Pons (tissue), 1 donor: ENCODE results near the gene MYO16.
"Not testable (repeated sequence)": the region's sequence is repeated elsewhere in the genome, so short reads cannot be mapped to it uniquely, and the experiment has no call there.

ENCODE experiments used
- DNase-seq: peaks from one replicate; pipeline ENCODE4 v3.0.0-alpha.2; 2016; ENCODE audit warnings: low spot score

Gene MYO16

GRCh38 chr13:108742701-108743451 lies 113.5 kb downstream of the MYO16 start:
- DNase-seq: peak; percentile 48

DNA sequence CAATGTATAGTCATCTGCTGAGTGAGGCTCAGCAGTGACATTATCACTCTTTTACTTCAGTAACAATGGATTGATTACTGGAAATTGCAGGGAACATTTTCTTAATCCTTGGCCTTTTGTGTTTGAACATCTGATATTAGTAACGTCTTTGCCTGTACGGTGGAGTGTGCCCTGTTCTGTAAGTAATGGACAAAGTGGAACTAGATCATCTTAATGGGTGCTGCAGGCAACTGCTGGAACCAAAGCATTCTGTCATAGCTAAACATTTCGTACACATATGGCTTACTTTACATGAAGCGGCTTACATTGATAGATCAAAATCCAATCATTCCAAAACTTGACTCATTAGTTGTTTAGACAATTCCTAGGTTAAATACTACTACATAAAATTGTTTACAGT lies 114.1 kb downstream of the MYO16 start:
- DNase-seq: no peak

GRCh38 chr13:108747843-108748242 lies 118.4 kb downstream of the MYO16 start:
- no peak for DNase-seq

- DNase-seq: no peak
Measured at GRCh38 chr13:108752276-108752675, 122.9 kb downstream of the MYO16 start.

- DNase-seq: peak; percentile 11
Measured at GRCh38 chr13:108755083-108755482, 125.7 kb downstream of the MYO16 start.

GRCh38 chr13:108760129-108760528 lies 130.7 kb downstream of the MYO16 start:
- no peak for DNase-seq

DNA sequence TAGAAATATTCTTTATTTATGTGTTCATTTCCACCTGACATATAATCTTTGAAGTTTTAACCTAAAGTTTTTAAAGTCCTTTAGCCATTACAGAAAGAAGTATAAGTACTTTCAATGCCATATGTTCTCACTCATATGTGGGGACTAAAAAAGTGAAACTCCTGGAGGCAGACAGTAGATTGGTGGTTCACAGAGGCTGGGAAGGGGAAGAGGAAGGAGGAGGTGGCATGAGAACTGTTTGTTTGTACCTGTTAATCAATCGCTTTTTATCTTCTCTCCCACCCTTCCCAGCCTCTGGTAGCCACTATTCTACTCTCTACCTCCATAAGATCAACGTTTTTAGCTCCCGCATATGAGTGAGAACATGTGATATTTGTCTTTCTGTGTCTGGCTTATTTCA lies 131.1 kb downstream of the MYO16 start:
- no peak for DNase-seq

DNA sequence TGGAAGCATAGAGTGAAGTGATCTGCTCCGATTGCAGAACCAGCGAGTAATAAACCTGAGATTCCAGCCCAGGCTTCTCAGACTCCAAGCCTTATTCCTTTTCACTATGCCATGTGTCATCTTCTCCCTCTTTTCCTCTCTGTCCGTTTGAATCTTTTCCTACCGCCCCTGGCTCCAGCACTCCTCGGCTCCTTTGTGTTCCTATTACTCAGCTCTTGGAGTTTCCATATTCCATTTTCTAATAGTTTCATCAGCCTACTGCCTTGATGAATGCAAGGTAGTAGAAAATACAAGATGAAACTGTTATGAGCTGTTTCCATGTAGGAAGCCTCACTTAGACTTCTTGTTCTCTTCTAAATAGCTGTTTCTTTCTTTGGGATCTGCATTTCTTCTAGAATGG lies 138.6 kb downstream of the MYO16 start:
- DNase-seq: no peak

- no peak for DNase-seq
Measured at GRCh38 chr13:108769213-108770070, 140.0 kb downstream of the MYO16 start.

DNA sequence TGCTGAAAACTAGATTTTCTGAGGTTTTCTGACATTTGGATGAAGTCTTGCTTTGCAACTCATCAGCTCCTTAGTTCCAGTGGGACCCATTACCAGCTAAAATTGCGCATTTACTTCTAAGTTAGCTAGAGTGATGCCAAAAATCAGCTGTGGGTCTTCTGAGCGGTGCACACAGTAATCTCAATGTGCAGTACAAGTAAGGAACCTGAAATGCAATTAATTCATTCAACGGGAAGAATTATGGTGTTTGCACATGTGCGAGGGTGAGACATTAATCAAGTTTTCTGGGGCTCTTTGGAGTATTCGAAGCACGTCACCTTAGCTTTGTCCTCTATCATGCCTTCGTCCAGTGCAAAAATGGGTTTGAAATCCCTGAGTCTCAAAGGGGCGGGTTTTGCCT lies 146.2 kb downstream of the MYO16 start:
- no peak for DNase-seq

- DNase-seq: no peak
Measured at GRCh38 chr13:108776650-108777049, 147.2 kb downstream of the MYO16 start.

DNA sequence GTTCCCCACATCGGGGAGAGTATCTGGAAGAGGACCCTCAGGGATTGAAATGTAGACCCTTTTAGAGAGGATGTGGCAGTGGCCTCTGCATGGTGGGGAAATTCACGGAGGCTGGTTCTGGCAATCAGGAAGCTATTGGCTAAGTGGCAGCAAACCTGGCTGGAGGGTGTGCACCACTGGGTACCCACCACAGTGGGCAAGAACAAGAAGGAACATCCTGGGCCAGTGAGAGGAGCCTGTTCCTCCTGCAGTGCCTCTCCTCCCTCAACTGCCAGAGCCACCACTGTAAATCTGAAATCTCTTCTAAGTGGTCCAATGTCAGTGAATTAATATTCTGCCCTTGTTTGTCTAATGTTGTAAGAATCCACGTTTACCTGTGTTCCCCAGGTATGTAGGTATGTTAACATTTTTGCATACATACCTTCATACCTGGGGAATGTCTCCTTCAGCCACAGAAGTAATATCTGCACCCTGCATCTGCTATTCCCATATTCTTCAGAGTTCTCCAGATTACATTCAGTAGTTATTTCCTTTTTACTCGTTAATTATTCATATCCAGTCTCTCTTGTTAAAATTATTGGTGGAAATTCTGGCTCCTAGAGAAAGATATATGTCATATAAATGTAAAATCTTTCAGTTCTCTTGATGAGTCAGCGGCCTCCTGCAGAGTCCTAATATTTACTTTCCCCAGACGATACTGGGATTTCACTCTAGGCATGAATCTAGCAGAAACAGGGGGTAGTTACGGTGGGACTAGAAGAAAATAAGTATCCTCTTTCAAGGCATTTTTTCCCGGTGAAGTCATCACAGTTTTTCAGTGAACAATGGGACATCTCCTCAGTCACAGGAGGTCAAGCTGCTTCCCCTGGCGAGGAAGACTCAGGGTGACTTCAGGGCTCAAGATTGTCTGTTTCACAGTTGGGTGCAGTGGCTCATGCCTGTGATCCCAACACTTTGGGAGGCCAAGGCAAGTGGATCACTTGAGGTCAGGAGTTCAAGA lies 148.3 kb downstream of the MYO16 start:
- DNase-seq: no peak

GRCh38 chr13:108779308-108779707 lies 149.9 kb downstream of the MYO16 start:
- no peak for DNase-seq

GRCh38 chr13:108780706-108781105 lies 151.3 kb downstream of the MYO16 start:
- no peak for DNase-seq

DNA sequence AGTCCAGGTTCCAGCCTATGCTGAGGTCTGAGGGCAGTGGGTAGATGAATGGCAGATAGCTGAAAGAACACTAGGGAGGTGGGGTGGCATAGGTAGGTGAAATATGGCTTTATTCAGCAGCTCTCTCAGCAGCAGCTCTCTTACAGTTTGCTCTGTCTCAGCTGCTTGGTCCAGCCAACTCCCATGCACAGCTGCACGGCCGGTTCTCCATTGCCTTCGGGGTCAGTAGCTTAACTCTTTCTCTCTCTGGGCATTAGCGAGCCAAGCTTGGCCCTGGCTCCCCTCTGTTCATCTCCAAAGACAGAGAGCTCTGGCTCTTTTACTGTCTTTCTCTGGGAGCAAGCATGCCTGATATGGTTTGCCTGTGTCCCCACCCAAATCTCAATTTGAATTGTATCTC lies 151.9 kb downstream of the MYO16 start:
- DNase-seq: no peak

- DNase-seq: not testable (repeated sequence)
Measured at GRCh38 chr13:108782480-108782879, 153.1 kb downstream of the MYO16 start.

GRCh38 chr13:108785844-108786243 lies 156.4 kb downstream of the MYO16 start:
- DNase-seq: no peak

GRCh38 chr13:108786456-108787200 lies 157.2 kb downstream of the MYO16 start:
- DNase-seq: no peak

- peak; percentile 24 for DNase-seq
Measured at GRCh38 chr13:108787700-108788414, 158.4 kb downstream of the MYO16 start.

DNA sequence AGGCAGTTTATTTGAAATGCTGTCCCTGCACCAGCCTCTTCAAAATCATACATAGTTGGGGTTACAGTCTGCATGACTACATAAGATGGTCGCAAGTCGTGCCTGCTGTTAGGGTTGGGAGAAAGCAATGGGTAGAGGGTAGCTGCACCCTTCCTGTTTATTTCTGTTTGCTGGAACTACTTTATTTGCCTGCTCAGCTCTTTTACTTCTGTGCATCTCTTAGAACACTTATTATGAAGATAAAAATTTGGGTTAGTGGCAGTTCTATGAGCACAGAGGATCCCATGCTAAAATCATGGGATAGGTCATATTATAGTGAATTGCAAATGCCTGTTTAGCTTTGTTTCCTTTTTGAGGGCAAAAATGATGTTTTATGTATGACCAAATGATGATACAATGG lies 160.1 kb downstream of the MYO16 start:
- no peak for DNase-seq

DNA sequence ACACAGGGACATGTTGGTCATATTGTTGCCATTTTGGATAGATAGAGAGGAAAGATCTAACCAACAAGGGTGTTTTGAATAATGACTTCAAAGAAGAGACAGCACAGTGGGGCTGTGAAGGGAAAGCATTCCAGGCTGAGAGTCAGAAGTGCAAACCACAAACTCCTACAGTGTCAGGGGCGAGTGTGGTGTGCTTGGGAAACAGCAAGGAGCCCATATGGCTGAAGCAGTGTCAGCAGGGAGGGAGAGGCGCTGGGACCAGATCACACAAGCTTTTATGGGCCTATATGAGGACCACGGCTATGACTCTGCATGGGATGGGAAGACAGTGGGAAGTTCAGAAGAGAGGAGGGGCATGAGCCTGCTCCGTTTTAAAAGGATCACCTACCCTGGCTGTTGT lies 166.4 kb downstream of the MYO16 start:
- no peak for DNase-seq
